Pulmonary artery endothelial cell (primary cell): ENCODE results near the gene TUSC2. TPM values are rescaled to one million over a fixed set of nuclear protein-coding genes. Genes with fewer than 3 reads are reported as not detected.
A peak's percentile ranks its signal among the peaks of the same experiment; 100 is the strongest.

ENCODE experiments used
- DNase-seq: peaks from one replicate; pipeline ENCODE4 v3.0.0-alpha.2; 2011; ENCODE audit warnings: low read depth, low spot score
- total RNA-seq: library from RNA; depleted of rRNA; stranded (reverse); fragments of >200 nt; gene quantifications from 2 replicates; pipeline ENCODE4 v1.2.3, GENCODE V29; 2014

The TUSC2 gene
- total RNA-seq, 1 donor from 2014 or later = 36.5 TPM

- DNase-seq = no peak
Measured at GRCh38 chr3:50354850-50355249, 26.8 kb upstream of the TUSC2 start.

- DNase-seq = no peak
Measured at GRCh38 chr3:50354186-50354764, 26.3 kb upstream of the TUSC2 start.

GRCh38 chr3:50353245-50354004, 25.4 kb upstream of the TUSC2 start:
- DNase-seq = no peak

GRCh38 chr3:50352781-50353180, 24.8 kb upstream of the TUSC2 start:
- no peak for DNase-seq

GRCh38 chr3:50351323-50351697, 23.3 kb upstream of the TUSC2 start:
- DNase-seq = no peak

- peak; percentile 72 for DNase-seq
Measured at GRCh38 chr3:50350527-50351322, 22.7 kb upstream of the TUSC2 start, which contains the start of the genes CYB561D2 and NPRL2. TSS of gene CYB561D2 (plus strand) at chr3:50350862. CDS start at chr3:50351434, 572 bp downstream. TSS of gene NPRL2 (minus strand) at chr3:50350775. CDS start at chr3:50350652, 123 bp downstream.

- DNase-seq = no peak
Measured at GRCh38 chr3:50350213-50350526, 22.1 kb upstream of the TUSC2 start.

- DNase-seq = no peak
Measured at GRCh38 chr3:50347187-50347813, 19.3 kb upstream of the TUSC2 start.

- DNase-seq = no peak
Measured at GRCh38 chr3:50345586-50346234, 17.7 kb upstream of the TUSC2 start, which contains the start of gene ZMYND10. TSS of gene ZMYND10 (minus strand) at chr3:50345732. CDS start at chr3:50345579, 153 bp downstream.

GRCh38 chr3:50345008-50345407, 17.0 kb upstream of the TUSC2 start:
- no peak for DNase-seq

GRCh38 chr3:50342813-50343633, 15.0 kb upstream of the TUSC2 start:
- DNase-seq = no peak

- no peak for DNase-seq
Measured at GRCh38 chr3:50341996-50342650, 14.1 kb upstream of the TUSC2 start.

- DNase-seq = no peak
Measured at GRCh38 chr3:50341537-50341936, 13.5 kb upstream of the TUSC2 start.

GRCh38 chr3:50340448-50341329, 12.7 kb upstream of the TUSC2 start, which contains the start of gene RASSF1:
TSS of gene RASSF1 (minus strand) at chr3:50340836. CDS start at chr3:50340805, 31 bp downstream.
- DNase-seq = no peak

GRCh38 chr3:50340147-50340447, 12.1 kb upstream of the TUSC2 start:
- no peak for DNase-seq

- DNase-seq = no peak
Measured at GRCh38 chr3:50339485-50340146, 11.6 kb upstream of the TUSC2 start.

- no peak for DNase-seq
Measured at GRCh38 chr3:50338965-50339364, 10.9 kb upstream of the TUSC2 start.

GRCh38 chr3:50337175-50337861, 9.3 kb upstream of the TUSC2 start:
- DNase-seq = peak; percentile 98
